BJ (cell line): ENCODE measurements around the gene ANKFN1. TPM values are rescaled to one million over a fixed set of nuclear protein-coding genes. Genes with fewer than 3 reads are reported as not detected.

Experiments
- CTCF ChIA-PET: fragments of 350-600 bp; formaldehyde crosslinking; extraction: SDS; loops from one replicate; lab custom pipeline; 2021; ENCODE audit warnings: antibody characterized with exemption, inconsistent platforms; lab: Yijun Ruan, JAX
- POLR2A ChIA-PET: fragments of 300-600 bp; sonication (Branson Sonifier 250); formaldehyde crosslinking; extraction: SDS; loops from one replicate; lab custom pipeline; 2021; ENCODE audit warnings: antibody characterized with exemption; lab: Charles Lee
- DNase-seq: peaks from one replicate; pipeline ENCODE4 v3.0.0-alpha.2; 2011; ENCODE audit warnings: low read depth
- H3K27me3 ChIP-seq: 2 replicates; pipeline ENCODE4 v1.6.0; 2011; ENCODE audit warnings: low read length; ENCODE audit not compliant: control insufficient read depth, insufficient read depth
- H3K36me3 ChIP-seq: 2 replicates; pipeline ENCODE4 v1.5.1; 2011; ENCODE audit warnings: low read length; ENCODE audit not compliant: control insufficient read depth, insufficient read depth
- H3K4me3 ChIP-seq: 2 replicates; pipeline ENCODE4 v1.5.1; 2011; ENCODE audit warnings: low read depth, mild to moderate bottlenecking, control low read depth, low read length
- CTCF ChIP-seq: IDR thresholded peaks from 2 replicates; pipeline ENCODE4 v1.5.1; 2011; ENCODE audit warnings: low read depth, mild to moderate bottlenecking, control low read depth, inconsistent platforms, low read length, moderate library complexity; ENCODE audit not compliant: insufficient read depth
- polyA plus RNA-seq: library from polyadenylated mRNA; depleted of rRNA; stranded (reverse); fragments of >200 nt; gene quantifications from 2 replicates; pipeline ENCODE4 v1.2.3, GENCODE V29; 2011

Gene ANKFN1
- polyA plus RNA-seq, 1 experiment, result 0.06 TPM

GRCh38 chr17:56436142-56436541, 282.9 kb downstream of the ANKFN1 start:
- POLR2A ChIA-PET, result no interaction called here
- CTCF ChIA-PET, result no interaction called here
- DNase-seq, result no peak
- TF ChIP-seq CTCF, result no peak
- H3K27me3 ChIP-seq, result no peaks in the 10 kb centered on the region
- no peak overlapping the region for H3K4me3 ChIP-seq
- H3K36me3 ChIP-seq, result no peaks in the 10 kb centered on the region

- H3K27me3 ChIP-seq, result no peaks in the 10 kb centered on the region
- H3K4me3 ChIP-seq, result no peak overlapping the region
- TF ChIP-seq CTCF, result no peak
- DNase-seq, result peak; percentile 3
- no peaks in the 10 kb centered on the region for H3K36me3 ChIP-seq
- POLR2A ChIA-PET, result no interaction called here
- CTCF ChIA-PET, result no interaction called here
Observed at GRCh38 chr17:56440419-56440818, 287.1 kb downstream of the ANKFN1 start.

GRCh38 chr17:56441308-56441707, 288.0 kb downstream of the ANKFN1 start:
- no peak for TF ChIP-seq CTCF
- Histone ChIP-seq H3K36me3 (no peaks in the 10 kb centered on the region), H3K4me3 (no peak overlapping the region), H3K27me3 (no peaks in the 10 kb centered on the region)
- DNase-seq, result peak; percentile 4
- POLR2A ChIA-PET, result no interaction called here
- CTCF ChIA-PET, result interaction anchor here (0.6 kb wide), 1 partner anchor 54 kb away, joined by 4 read pairs; no protein-coding TSS in a partner anchor

GRCh38 chr17:56445692-56446411, 292.6 kb downstream of the ANKFN1 start:
- DNase-seq, result no peak
- Histone ChIP-seq H3K36me3 (no peaks in the 10 kb centered on the region), H3K4me3 (no peak overlapping the region), H3K27me3 (no peaks in the 10 kb centered on the region)
- ChIA-PET POLR2A (no interaction called here), CTCF (no interaction called here)
- no peak for TF ChIP-seq CTCF

- Histone ChIP-seq H3K36me3 (no peaks in the 10 kb centered on the region), H3K27me3 (no peaks in the 10 kb centered on the region), H3K4me3 (no peak overlapping the region)
- ChIA-PET CTCF (interaction anchor here (1.6 kb wide), 1 partner anchor 40 kb away, joined by 3 read pairs; no protein-coding TSS in a partner anchor), POLR2A (no interaction called here)
- DNase-seq, result no peak
- TF ChIP-seq CTCF, result no peak
Observed at GRCh38 chr17:56447171-56447570, 293.9 kb downstream of the ANKFN1 start.
